22Rv1 (cell line): ENCODE data around the gene MON1A.
"Not testable (repeated sequence)": the region's sequence is repeated elsewhere in the genome, so short reads cannot be mapped to it uniquely, and the experiment has no call there.

Experiments used
- ZFX ChIP-seq: fragments of 450-650 bp; IDR thresholded peaks from 2 replicates; pipeline ENCODE4 v1.6.1; 2017; ENCODE audit warnings: antibody characterized with exemption, borderline replicate concordance
- TF ChIP-seq, protein P1 (sequence below): fragments of 450-650 bp; IDR thresholded peaks from 2 replicates; pipeline ENCODE4 v1.5.1; 2017; ENCODE audit warnings: mild to moderate bottlenecking

DNA sequence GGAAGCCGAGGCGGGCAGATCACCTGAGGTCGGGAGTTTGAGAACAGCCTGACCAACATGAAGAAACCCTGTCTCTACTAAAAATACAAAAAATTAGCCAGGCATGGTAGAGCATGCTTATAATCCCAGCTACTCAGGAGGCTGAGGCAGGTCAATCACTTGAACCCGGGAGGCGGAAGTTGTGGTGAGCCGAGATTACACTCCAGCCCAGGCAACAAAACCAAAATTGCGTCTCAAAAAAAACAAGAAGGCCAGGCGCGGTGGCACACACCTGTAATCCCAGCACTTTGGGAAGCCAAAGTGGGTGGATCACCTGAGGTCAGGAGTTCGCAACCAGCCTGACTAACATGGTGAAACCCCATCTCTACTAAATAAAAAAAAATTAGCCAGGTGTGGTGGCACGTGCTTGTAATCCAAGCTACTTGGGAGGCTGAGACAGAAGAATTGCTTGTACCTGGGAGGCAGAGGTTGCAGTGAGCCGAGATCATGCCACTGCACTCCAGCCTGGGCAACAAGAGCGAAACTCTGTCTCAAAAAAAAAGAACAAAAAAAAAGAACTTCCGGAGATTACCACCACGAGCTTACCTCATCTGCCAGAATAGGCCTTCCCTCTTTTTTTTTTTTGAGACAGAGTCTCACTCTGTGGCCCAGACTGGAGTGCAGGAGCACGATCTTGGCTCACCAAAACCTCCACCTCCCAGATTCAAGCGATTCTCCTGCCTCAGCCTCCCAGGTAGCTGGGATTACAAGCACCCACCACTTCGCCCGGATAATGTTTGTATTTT lies 11.6 kb downstream of the MON1A start:
- TF ChIP-seq, protein P1, sequence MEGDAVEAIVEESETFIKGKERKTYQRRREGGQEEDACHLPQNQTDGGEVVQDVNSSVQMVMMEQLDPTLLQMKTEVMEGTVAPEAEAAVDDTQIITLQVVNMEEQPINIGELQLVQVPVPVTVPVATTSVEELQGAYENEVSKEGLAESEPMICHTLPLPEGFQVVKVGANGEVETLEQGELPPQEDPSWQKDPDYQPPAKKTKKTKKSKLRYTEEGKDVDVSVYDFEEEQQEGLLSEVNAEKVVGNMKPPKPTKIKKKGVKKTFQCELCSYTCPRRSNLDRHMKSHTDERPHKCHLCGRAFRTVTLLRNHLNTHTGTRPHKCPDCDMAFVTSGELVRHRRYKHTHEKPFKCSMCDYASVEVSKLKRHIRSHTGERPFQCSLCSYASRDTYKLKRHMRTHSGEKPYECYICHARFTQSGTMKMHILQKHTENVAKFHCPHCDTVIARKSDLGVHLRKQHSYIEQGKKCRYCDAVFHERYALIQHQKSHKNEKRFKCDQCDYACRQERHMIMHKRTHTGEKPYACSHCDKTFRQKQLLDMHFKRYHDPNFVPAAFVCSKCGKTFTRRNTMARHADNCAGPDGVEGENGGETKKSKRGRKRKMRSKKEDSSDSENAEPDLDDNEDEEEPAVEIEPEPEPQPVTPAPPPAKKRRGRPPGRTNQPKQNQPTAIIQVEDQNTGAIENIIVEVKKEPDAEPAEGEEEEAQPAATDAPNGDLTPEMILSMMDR: not testable (repeated sequence)
- TF ChIP-seq ZFX: not testable (repeated sequence)
